SKM-1 treated with dmso at 0.1 percent for 144 hours (cell line): ENCODE results near the gene PDCD10.

Experiments used
- DNase-seq: peaks from one replicate; lab custom pipeline; 2025; ENCODE audit not compliant: unreplicated experiment; lab: John Stamatoyannopoulos, UW

Gene PDCD10

DNA sequence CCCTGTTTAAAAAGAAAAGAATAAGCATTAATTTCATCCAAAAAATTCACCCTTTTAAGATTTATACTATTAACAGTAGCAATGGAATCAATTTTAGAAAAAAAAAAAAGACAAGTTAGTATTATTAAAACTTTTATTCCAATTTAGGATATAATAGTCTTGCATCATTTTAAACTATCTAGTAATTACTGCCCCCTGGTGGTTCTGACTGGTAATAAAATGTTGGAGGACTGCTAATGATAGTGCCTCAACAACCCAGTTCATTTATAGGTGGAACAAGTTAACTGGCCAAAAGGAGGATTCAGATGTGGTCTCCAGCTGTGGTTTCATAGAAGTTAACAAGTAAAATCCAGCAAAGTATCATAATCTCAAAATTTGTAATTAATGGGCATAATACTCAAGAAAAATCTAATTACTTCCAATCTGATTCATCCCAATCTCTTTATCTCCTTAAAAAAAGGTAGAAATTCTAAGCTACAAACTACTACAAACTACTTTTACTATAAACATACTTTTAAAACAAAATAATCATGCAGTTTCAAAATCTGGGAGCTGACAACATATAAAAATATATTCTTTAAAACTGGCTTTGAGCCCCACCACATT, 50.2 kb downstream of the PDCD10 start:
- peak; percentile 65 for DNase-seq

DNA sequence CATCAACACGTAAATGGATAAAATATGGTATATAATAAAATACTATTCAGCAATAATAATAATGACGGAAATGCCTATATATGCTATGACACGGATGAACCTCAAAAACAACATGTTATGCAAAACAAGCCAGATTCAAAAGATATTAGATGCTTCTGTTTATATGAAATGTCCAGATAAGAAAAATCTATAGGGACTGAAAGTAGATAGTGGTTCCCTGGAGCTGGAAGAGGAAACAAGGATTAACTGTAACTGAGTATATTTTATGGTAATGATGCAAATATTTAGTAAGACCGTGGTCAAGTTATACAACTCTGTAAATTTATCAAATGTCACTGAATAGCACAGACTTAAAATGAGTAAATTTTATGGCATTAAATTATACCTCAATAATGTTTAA, 55.2 kb downstream of the PDCD10 start:
- DNase-seq = no peak

DNA sequence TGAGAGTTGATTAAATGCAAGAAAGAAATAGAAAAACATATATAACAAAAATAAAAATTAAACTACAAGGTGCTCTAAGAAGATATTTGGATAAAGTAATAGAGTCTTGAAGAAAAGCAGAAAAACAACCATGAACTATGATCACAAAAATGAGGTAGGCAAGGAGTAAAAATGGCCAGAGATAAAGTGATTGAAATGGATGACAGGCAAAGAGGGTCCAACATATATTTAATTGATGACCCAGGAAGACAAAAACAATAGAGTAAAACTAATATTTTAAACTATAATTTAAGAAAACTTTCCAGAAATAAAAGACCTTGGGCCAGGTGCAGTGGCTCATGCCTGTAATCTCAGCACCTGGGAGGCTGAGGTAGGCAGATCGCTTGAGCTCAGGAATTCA, 58.8 kb downstream of the PDCD10 start:
- DNase-seq = no peak

DNA sequence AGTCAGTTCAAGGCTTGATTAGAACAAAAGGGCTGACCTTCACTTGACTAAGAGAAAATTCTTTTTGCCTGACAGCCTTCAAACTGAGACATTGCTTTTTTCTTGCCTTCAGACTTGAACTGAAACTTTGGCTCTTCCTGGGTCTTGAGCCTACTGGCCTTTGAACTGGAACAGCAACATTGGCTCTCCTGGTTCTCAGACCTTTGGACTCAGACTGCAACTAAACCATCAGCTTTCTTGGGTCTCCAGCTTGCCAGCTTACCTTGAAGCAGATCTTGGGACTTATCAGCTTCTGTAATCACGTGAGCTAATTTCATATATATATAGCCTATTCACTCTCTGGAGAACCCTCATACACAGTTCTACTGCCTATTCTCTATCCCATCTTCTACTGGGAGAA, 61.5 kb downstream of the PDCD10 start:
- DNase-seq = no peak

DNA sequence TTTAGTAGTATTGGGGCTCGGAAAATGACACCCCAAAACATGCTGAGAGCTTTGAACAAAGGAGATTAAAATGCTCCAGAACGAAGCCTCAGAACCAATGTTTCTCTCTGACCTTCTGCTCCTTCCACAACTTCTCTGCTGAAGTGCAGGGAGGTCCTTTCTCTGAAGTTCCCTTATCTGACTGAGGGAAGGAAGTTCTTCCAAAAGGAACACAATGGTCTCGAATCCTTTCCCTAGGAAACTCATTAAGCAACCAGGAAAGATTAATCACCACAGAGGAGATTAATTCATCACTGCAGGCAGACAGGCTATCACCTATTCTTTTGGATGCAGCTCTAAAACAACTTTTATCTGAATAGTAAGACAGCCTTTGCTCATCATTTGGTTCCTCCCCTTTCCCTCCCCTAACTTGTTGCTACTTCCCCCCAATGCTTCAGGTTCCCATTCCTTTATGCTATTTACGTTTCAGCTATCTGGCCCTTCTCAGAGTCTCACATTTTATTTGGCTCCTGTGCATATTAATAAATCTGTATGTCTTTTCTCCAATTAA, 62.7 kb downstream of the PDCD10 start:
- DNase-seq = no peak

DNA sequence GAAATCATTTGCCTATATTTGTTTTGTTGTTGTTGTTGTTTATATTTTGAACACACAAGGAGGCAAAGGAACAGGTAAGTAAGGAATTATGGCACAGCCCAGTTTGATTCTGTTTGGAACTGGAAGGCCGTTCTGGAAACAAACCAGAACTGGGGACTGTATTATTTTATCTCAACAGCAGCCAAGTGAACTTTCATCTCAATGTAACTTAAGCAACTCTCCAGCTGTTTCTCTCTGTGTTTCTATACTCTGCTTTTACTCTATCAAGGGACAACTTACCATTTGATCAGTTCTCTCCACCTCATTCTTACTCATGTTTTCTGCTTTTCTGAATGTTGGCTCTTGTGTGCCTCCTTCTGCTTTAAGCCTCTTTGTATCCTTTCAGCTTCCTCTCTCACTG, 65.0 kb downstream of the PDCD10 start:
- no peak for DNase-seq

DNA sequence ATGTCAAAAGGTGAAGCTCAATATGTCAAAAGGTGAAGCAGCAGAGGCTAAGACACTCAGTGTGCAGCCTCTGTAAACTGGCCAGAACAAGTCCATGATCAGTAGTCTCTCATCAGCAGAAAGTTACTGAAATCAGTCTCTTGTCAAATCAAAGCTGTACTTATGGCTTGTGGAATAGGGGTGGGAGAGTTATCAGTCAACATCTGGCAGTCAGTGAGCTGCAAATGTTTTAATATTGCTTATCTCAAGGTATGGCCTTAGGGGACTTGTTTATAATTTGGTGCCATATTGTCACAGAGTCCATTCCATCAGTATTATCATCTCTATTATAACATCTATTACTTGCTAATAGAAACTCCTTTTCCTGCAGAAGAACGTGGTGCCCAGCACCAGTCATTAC, 66.0 kb downstream of the PDCD10 start:
- no peak for DNase-seq

DNA sequence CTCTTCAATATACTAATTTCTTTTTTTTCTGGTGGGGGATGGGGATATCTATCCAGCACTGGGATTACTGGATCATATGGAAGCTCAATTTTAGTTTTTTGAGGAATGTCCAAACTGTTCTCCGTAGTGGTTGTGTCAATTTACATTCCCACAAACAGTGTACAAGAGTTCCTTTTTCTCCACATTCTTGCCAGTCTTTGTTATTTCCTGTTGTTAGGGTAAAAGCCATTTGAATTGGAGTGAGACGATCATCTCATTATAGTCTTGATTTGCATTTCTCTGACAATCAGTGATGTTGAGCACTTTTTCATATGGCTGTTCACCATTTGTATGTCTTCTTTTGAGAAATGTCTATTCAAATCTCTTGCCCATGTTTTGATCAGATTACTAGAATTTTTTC, 68.1 kb downstream of the PDCD10 start:
- no peak for DNase-seq

DNA sequence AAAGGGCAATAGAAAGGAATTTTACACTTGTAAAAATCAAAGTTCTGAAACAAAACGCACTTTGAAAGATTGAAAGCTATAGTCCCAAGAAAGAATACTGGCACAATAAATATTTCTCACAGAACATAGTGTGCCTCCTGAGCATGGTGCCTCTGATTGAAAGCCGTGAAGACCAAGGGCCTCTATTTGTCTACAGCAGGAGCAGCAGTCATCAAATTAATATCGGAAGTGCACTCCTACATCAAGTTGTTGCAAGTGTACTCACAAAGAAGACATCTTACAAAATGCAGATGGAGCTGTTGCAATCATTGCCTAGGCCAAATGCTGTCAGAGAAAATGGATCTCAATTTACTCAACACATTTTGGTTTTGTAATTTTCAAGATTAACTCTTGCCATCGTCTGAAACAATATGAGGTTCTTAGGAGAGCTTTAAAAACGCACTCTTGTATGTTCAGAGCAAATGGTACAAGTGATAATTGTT, 71.7 kb downstream of the PDCD10 start:
- peak; percentile 60 for DNase-seq

DNA sequence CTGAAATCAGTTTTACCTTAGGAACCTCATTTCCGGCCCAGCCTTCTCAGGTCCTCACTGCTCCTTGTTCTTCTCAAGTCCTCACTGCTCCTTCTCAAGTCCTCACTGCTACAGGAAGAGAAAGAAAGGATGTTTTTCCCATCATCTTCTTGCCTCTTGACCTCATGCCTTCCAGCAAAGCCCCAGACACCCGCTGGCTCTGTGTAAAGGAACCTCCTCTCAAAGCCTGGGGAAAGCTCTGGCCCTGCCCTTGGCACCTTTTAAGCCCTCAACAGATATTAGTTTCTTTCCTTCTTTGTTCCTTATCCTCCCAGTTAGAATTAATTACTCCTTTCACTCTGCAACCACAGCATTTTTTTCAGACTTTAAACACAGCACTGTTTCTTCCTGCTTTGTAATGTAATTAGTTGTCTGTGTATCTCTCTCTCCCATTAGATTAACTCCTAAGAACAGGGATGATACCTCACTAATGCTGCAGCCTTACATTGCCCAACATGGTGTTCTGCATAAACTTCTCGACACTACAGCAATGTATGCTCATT, 76.9 kb downstream of the PDCD10 start:
- no peak for DNase-seq

DNA sequence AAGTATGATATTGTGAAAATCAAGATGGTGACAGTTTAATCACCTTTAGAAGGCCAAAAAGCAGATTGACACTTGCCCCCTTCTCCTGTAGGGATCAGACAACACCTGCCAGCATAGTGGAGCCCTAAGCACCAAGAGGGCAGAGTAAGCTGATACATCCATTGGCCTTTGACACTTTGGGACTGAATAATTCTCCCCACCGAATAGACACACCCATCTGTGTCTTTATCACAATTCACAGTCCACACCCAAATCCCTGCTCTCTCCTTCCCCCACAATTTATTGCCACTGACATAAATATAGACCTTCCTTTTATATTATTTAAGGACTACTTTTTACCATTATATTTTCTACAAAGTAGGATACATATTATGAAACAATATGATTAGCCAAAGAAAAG, 77.9 kb downstream of the PDCD10 start:
- no peak for DNase-seq

DNA sequence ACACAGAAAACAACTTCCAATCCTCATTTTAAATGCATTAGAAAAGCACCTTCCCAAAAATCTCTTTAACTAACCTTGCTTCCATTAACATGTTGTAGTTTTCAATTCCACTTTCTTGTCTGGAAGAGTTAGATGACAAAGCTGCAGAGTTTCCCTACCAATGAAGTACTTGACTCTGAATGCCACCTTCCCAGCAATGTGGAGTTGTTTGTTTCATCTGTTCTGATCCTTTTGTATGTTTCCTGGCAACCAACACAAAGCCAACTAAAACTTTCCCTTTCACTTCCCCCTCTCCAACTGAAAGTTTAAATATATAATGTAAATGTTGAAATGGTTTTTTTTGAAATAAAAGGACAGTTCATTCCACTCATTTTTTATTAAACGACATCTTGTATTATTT, 80.9 kb downstream of the PDCD10 start, which contains the start of gene WDR49:
WDR49 (minus strand) TSS at position 183 of the 400 bp plus-strand sequence. CDS start 517 bp downstream, outside the sequence.
- DNase-seq = no peak

DNA sequence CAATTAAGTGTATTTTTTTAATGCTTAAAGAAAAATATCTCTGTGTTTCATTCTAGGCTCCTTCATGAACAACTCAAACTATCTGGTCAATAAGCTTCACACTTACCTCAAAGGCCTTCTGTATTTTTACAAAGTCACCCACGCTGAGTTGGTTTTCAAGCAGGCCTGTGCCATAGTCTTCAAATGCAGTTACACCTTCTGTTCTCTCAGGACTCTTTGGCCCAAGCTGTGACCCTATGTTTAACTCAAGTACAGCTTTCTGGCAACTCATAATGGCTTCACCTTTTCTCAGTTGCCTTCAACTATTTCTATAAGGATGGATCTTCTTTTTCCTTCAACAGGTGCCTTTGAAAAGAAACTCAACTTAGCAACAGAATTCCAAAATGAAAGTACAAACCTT, 81.5 kb downstream of the PDCD10 start:
- DNase-seq = no peak

DNA sequence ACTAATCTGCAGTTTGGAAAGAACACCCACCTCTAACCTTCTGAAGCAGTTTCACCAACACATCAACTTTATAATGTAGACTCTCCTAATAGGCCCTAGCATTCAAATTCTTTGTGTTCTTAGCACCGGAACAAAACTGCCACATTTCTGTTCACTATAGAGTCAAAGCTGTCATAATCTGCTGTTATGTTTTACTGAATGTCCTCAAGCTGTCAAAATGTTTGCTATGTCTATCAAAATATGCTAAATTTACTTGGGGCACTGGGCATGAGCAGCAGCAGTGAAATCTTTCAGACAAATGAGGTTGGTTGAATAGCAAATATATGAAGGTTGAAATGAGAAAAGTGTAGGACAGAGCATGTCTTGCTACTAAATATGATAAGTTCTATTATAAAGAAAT, 82.9 kb downstream of the PDCD10 start:
- no peak for DNase-seq

DNA sequence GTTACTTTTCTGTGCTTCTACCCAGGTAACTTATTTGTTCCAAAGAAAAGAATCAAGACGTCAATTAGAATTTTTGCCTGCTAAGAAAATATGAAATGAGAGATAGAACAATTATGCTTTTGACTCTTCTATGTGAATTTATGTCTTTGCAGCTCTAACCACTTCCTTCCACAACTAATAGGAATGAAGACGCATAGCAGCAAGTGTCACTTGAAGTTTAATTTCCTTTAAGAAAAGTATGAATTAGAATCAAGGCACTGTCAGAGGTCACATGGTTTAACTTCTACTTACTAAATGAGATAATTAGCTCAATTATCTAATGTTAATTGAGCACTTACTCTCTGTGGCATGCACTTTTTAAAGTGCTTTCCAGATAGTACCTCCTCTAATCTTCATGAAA, 84.2 kb downstream of the PDCD10 start:
- DNase-seq = no peak

DNA sequence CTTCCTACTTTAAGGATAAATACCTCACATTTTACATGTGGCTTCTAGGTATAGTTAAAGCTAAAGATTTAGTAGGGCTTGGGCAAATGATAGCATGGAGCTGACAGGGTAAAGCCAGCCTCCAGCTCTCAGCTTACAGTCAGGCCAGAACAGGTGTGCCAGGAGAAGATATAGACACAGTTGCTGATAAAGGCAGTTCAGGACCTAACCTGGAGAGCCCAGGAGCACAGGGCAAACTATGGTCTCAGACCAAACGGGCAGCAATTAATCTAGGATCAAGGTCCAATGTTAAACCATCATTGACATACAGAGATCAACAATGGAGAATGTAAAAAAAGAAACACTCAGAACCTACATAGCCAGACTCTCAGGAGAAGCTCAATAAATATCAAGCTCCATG, 84.9 kb downstream of the PDCD10 start:
- no peak for DNase-seq

DNA sequence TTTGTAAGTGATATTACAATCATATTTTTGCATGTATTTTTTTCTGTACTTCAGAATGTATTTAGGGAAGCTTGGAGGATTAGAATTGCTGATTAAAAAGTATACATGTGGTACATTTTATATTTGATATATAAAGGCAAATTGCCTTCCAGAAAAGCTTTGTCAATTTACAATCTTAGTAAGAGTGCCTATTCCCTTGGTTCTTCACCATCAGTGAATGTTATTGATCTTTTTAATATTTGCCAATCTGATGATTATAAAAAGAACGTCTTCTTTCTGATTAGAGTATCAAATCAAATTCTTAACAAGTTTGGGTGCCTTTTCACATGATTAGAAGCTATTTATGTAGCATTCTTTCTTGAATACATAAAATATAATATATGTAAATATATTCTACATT, 90.1 kb downstream of the PDCD10 start:
- no peak for DNase-seq
